Adipocyte (in vitro differentiated cells): ENCODE data around the gene PTPRH.
"Not testable (repeated sequence)": the region's sequence is repeated elsewhere in the genome, so short reads cannot be mapped to it uniquely, and the experiment has no call there.

Experiments used
- DNase-seq: peaks from one replicate; pipeline ENCODE4 v3.0.0-alpha.2; 2015; ENCODE audit warnings: low read depth
- H3K27me3 ChIP-seq: replicated peaks from 2 replicates; pipeline ENCODE4 v1.7.0; 2013; ENCODE audit warnings: mild to moderate bottlenecking, low read length, moderate library complexity; ENCODE audit not compliant: control insufficient read depth, insufficient read depth
- H3K36me3 ChIP-seq: 2 replicates; pipeline ENCODE4 v1.7.0; 2013; ENCODE audit warnings: low read length, mild to moderate bottlenecking, moderate library complexity; ENCODE audit not compliant: control insufficient read depth, insufficient read depth, severe bottlenecking
- H3K4me1 ChIP-seq: 2 replicates; pipeline ENCODE4 v1.7.0; 2013; ENCODE audit warnings: mild to moderate bottlenecking, low read length, moderate library complexity; ENCODE audit not compliant: control insufficient read depth, insufficient read depth
- H3K4me3 ChIP-seq: 2 replicates; pipeline ENCODE4 v1.7.0; 2013; ENCODE audit warnings: mild to moderate bottlenecking, low read length, moderate library complexity
- H3K9ac ChIP-seq: 2 replicates; pipeline ENCODE4 v1.7.0; 2013; ENCODE audit warnings: mild to moderate bottlenecking, low read length, moderate library complexity
- H3K9me3 ChIP-seq: 2 replicates; pipeline ENCODE4 v1.7.0; 2013; ENCODE audit warnings: mild to moderate bottlenecking, low read length, moderate library complexity; ENCODE audit not compliant: control insufficient read depth

PTPRH gene

GRCh38 chr19:55228403-55229031, 19.2 kb upstream of the PTPRH start, which contains the start of gene TMEM86B:
Gene TMEM86B, minus strand, starts transcription at chr19:55228763. Its CDS starts 22 bp downstream, at chr19:55228741.
- H3K9me3 ChIP-seq, result no peaks in the 10 kb centered on the region
- no peaks in the 10 kb centered on the region for H3K4me1 ChIP-seq
- peaks cover 43% of the 10 kb centered on the region for H3K36me3 ChIP-seq
- no peaks in the 10 kb centered on the region for H3K27me3 ChIP-seq
- H3K9ac ChIP-seq, result no peak within 1 kb of the TSS
- H3K4me3 ChIP-seq, result no peak within 1 kb of the TSS
- DNase-seq, result no peak

- no peak overlapping the region for H3K4me3 ChIP-seq
- H3K9me3 ChIP-seq, result no peaks in the 10 kb centered on the region
- DNase-seq, result no peak
- no peak overlapping the region for H3K9ac ChIP-seq
- no peaks in the 10 kb centered on the region for H3K27me3 ChIP-seq
- no peaks in the 10 kb centered on the region for H3K4me1 ChIP-seq
- peaks cover 38% of the 10 kb centered on the region for H3K36me3 ChIP-seq
Observed at GRCh38 chr19:55228015-55228391, 18.7 kb upstream of the PTPRH start.

- no peak for DNase-seq
- Histone ChIP-seq H3K4me3 (no peak overlapping the region), H3K36me3 (peaks cover 32% of the 10 kb centered on the region), H3K9ac (no peak overlapping the region), H3K9me3 (no peaks in the 10 kb centered on the region), H3K27me3 (no peaks in the 10 kb centered on the region), H3K4me1 (no peaks in the 10 kb centered on the region)
Observed at GRCh38 chr19:55227241-55228014, 18.1 kb upstream of the PTPRH start.

GRCh38 chr19:55226788-55227187, 17.5 kb upstream of the PTPRH start:
- no peak for DNase-seq
- no peaks in the 10 kb centered on the region for H3K4me1 ChIP-seq
- no peak overlapping the region for H3K4me3 ChIP-seq
- H3K27me3 ChIP-seq, result no peaks in the 10 kb centered on the region
- no peaks in the 10 kb centered on the region for H3K9me3 ChIP-seq
- no peak overlapping the region for H3K9ac ChIP-seq
- peaks cover 26% of the 10 kb centered on the region for H3K36me3 ChIP-seq

- Histone ChIP-seq H3K36me3 (peaks cover 21% of the 10 kb centered on the region), H3K27me3 (no peaks in the 10 kb centered on the region), H3K4me3 (no peak overlapping the region), H3K9me3 (no peaks in the 10 kb centered on the region), H3K9ac (no peak overlapping the region), H3K4me1 (no peaks in the 10 kb centered on the region)
- no peak for DNase-seq
Observed at GRCh38 chr19:55226273-55226672, 17.0 kb upstream of the PTPRH start.

- no peaks in the 10 kb centered on the region for H3K27me3 ChIP-seq
- no peak overlapping the region for H3K9ac ChIP-seq
- no peak overlapping the region for H3K4me3 ChIP-seq
- no peak for DNase-seq
- no peaks in the 10 kb centered on the region for H3K4me1 ChIP-seq
- H3K36me3 ChIP-seq, result peaks cover 14% of the 10 kb centered on the region
- no peaks in the 10 kb centered on the region for H3K9me3 ChIP-seq
Observed at GRCh38 chr19:55225415-55225958, 16.2 kb upstream of the PTPRH start.

GRCh38 chr19:55224679-55225414, 15.5 kb upstream of the PTPRH start:
- H3K36me3 ChIP-seq, H3K27me3 ChIP-seq, DNase-seq, H3K4me1 ChIP-seq, H3K9me3 ChIP-seq, H3K9ac ChIP-seq, H3K4me3 ChIP-seq: not testable (repeated sequence)

GRCh38 chr19:55224038-55224665, 14.9 kb upstream of the PTPRH start:
- Histone ChIP-seq H3K9ac (no peak overlapping the region), H3K4me1 (no peaks in the 10 kb centered on the region), H3K36me3 (peaks cover 7% of the 10 kb centered on the region)

GRCh38 chr19:55223291-55224037, 14.2 kb upstream of the PTPRH start:
- Histone ChIP-seq H3K4me3 (no peak overlapping the region), H3K9me3 (no peaks in the 10 kb centered on the region), H3K36me3 (peaks cover 7% of the 10 kb centered on the region), H3K27me3 (no peaks in the 10 kb centered on the region), H3K9ac (no peak overlapping the region), H3K4me1 (no peaks in the 10 kb centered on the region)
- DNase-seq, result no peak

More at GRCh38 chr19:55224038-55224665, 14.9 kb upstream of the PTPRH start:
- Histone ChIP-seq H3K9me3 (no peaks in the 10 kb centered on the region), H3K27me3 (no peaks in the 10 kb centered on the region), H3K4me3 (no peak overlapping the region)
- no peak for DNase-seq

GRCh38 chr19:55220525-55220924, 11.2 kb upstream of the PTPRH start:
- Histone ChIP-seq H3K27me3 (no peaks in the 10 kb centered on the region), H3K9ac (no peak overlapping the region), H3K4me3 (no peak overlapping the region), H3K4me1 (peaks cover 8% of the 10 kb centered on the region), H3K36me3 (no peaks in the 10 kb centered on the region), H3K9me3 (no peaks in the 10 kb centered on the region)
- DNase-seq, result no peak
